Inflammatory macrophage treated with lipopolysaccharide for 4 hours (primary cell): ENCODE data around the gene ZNF791.
"Not testable (repeated sequence)": the region's sequence is repeated elsewhere in the genome, so short reads cannot be mapped to it uniquely, and the experiment has no call there.

ENCODE experiments used
- DNase-seq: peaks from one replicate; pipeline ENCODE4 v3.0.0-alpha.2; 2020

The ZNF791 gene

GRCh38 chr19:12668346-12668745 is 57.6 kb downstream of the ZNF791 start:
- DNase-seq, result no peak

- DNase-seq, result peak; percentile 54
Observed at GRCh38 chr19:12668932-12669269, 58.2 kb downstream of the ZNF791 start.

- DNase-seq, result peak; percentile 85
Observed at GRCh38 chr19:12669270-12670158, 58.8 kb downstream of the ZNF791 start.

GRCh38 chr19:12670159-12670928 is 59.6 kb downstream of the ZNF791 start:
- no peak for DNase-seq

GRCh38 chr19:12672744-12673143 is 62.0 kb downstream of the ZNF791 start:
- no peak for DNase-seq

GRCh38 chr19:12675399-12675798 is 64.7 kb downstream of the ZNF791 start:
- no peak for DNase-seq

- DNase-seq, result no peak
Observed at GRCh38 chr19:12675940-12676339, 65.2 kb downstream of the ZNF791 start.

- DNase-seq, result peak; percentile 73
Observed at GRCh38 chr19:12676384-12676792, 65.7 kb downstream of the ZNF791 start.

- no peak for DNase-seq
Observed at GRCh38 chr19:12676928-12677327, 66.2 kb downstream of the ZNF791 start.

- not testable (repeated sequence) for DNase-seq
Observed at GRCh38 chr19:12678039-12678438, 67.3 kb downstream of the ZNF791 start.

- DNase-seq, result no peak
Observed at GRCh38 chr19:12680034-12680433, 69.3 kb downstream of the ZNF791 start.

- peak; percentile 97 for DNase-seq
Observed at GRCh38 chr19:12681074-12681987, 70.6 kb downstream of the ZNF791 start, which contains the start of gene DHPS. TSS of gene DHPS (minus strand) at chr19:12681880. CDS start at chr19:12681766, 114 bp downstream.
